Measurements from ENCODE around the gene ZER1.
"Not testable (repeated sequence)": the region's sequence is repeated elsewhere in the genome, so short reads cannot be mapped to it uniquely, and the experiment has no call there.

The ZER1 gene

DNA sequence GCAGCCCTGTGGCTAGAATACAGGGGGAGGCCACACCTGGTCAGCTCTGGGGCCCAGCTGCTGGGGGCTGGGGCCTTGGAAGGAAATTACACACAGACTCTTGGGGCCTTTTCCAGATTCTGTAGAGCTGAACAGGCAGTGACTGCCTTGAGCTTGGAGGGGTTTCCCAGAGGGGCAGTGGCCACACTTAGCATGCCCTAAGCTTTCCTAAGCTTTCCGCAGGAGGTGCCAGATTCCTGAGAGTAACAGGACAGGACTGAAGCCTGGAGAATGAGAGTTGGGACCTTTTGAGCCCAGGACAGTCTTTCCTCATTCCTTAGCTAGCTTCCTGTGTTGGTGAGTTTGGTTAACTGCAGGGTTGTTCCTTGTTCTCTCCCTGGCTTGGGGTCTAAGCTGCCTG lies 16.7 kb upstream of the ZER1 start:
- no peaks in the 10 kb centered on the region for H3K9me3 ChIP-seq (ENCODE audit: control insufficient read depth, low read length)
- H3K4me1 ChIP-seq (ENCODE audit: control insufficient read depth, insufficient read depth, low read length, poor library complexity, severe bottlenecking), result peaks cover 12% of the 10 kb centered on the region
- H3K27me3 ChIP-seq (replicated peaks; ENCODE audit: control insufficient read depth, insufficient read depth, low read length, poor library complexity, severe bottlenecking), result no peaks in the 10 kb centered on the region
- no peak overlapping the region for H3K27ac ChIP-seq (ENCODE audit: insufficient read depth, low read length, poor library complexity, severe bottlenecking)
- peaks cover 28% of the 10 kb centered on the region for H3K36me3 ChIP-seq (ENCODE audit: control insufficient read depth, insufficient read depth, low read length)
- H3K4me3 ChIP-seq (ENCODE audit: insufficient read depth, low read depth, low read length, poor library complexity, severe bottlenecking), result no peak overlapping the region
- no peak for DNase-seq

- H3K27me3 ChIP-seq (replicated peaks; ENCODE audit: control insufficient read depth, insufficient read depth, low read length, poor library complexity, severe bottlenecking), result no peaks in the 10 kb centered on the region
- H3K4me3 ChIP-seq (ENCODE audit: insufficient read depth, low read depth, low read length, poor library complexity, severe bottlenecking), result peak overlapping the region; percentile 98
- peaks cover 12% of the 10 kb centered on the region for H3K4me1 ChIP-seq (ENCODE audit: control insufficient read depth, insufficient read depth, low read length, poor library complexity, severe bottlenecking)
- H3K9me3 ChIP-seq (ENCODE audit: control insufficient read depth, low read length), result no peaks in the 10 kb centered on the region
- H3K27ac ChIP-seq (ENCODE audit: insufficient read depth, low read length, poor library complexity, severe bottlenecking), result peak overlapping the region; percentile 79
- DNase-seq, result no peak
- peaks cover 20% of the 10 kb centered on the region for H3K36me3 ChIP-seq (ENCODE audit: control insufficient read depth, insufficient read depth, low read length)
Observed at GRCh38 chr9:128787659-128788058, 15.9 kb upstream of the ZER1 start.

- Histone ChIP-seq H3K9me3 (ENCODE audit: control insufficient read depth, low read length) (no peaks in the 10 kb centered on the region), H3K27ac (ENCODE audit: insufficient read depth, low read length, poor library complexity, severe bottlenecking) (peak within 1 kb of the TSS; percentile 79), H3K27me3 (replicated peaks; ENCODE audit: control insufficient read depth, insufficient read depth, low read length, poor library complexity, severe bottlenecking) (no peaks in the 10 kb centered on the region), H3K4me1 (ENCODE audit: control insufficient read depth, insufficient read depth, low read length, poor library complexity, severe bottlenecking) (peaks cover 12% of the 10 kb centered on the region), H3K36me3 (ENCODE audit: control insufficient read depth, insufficient read depth, low read length) (peaks cover 13% of the 10 kb centered on the region), H3K4me3 (ENCODE audit: insufficient read depth, low read depth, low read length, poor library complexity, severe bottlenecking) (peak within 1 kb of the TSS; percentile 98)
- peak; percentile 86 to 87 (median 87) for DNase-seq
Observed at GRCh38 chr9:128786681-128787601, 15.2 kb upstream of the ZER1 start, which contains the start of gene TBC1D13. TBC1D13 (plus strand) TSS chr9:128787253; CDS start chr9:128787354, 101 bp downstream.

DNA sequence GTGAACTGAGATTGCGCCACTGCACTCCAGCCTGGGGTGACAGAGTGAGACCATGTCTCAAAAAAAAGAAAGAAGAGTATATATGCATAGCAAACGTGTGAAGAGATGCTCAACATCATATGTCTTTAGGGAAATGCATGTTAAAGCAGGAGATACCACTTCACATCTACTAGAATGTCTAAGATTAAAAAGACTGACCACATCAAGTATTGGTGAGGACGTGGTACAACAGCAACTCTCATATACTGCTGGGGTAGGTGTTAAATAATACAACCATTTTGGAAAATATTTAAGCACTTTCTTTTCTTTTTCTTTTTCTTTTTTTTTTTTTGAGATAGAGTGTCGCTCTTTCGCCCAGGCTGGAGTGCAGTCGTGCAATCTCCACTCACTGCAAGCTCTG lies 13.7 kb upstream of the ZER1 start:
- no peaks in the 10 kb centered on the region for H3K36me3 ChIP-seq (ENCODE audit: control insufficient read depth, insufficient read depth, low read length)
- DNase-seq, result no peak
- H3K27me3 ChIP-seq (replicated peaks; ENCODE audit: control insufficient read depth, insufficient read depth, low read length, poor library complexity, severe bottlenecking), result no peaks in the 10 kb centered on the region

GRCh38 chr9:128782669-128783068 lies 10.9 kb upstream of the ZER1 start:
- no peak for DNase-seq
- no peaks in the 10 kb centered on the region for H3K36me3 ChIP-seq (ENCODE audit: control insufficient read depth, insufficient read depth, low read length)
- no peak overlapping the region for H3K4me3 ChIP-seq (ENCODE audit: insufficient read depth, low read depth, low read length, poor library complexity, severe bottlenecking)
- H3K9me3 ChIP-seq (ENCODE audit: control insufficient read depth, low read length), result no peaks in the 10 kb centered on the region
- H3K27me3 ChIP-seq (replicated peaks; ENCODE audit: control insufficient read depth, insufficient read depth, low read length, poor library complexity, severe bottlenecking), result no peaks in the 10 kb centered on the region
- peaks cover 4% of the 10 kb centered on the region for H3K4me1 ChIP-seq (ENCODE audit: control insufficient read depth, insufficient read depth, low read length, poor library complexity, severe bottlenecking)
- no peak overlapping the region for H3K27ac ChIP-seq (ENCODE audit: insufficient read depth, low read length, poor library complexity, severe bottlenecking)

More for the DNA sequence above, 13.7 kb upstream of the ZER1 start:
- Histone ChIP-seq H3K4me1 (ENCODE audit: control insufficient read depth, insufficient read depth, low read length, poor library complexity, severe bottlenecking) (peaks cover 12% of the 10 kb centered on the region), H3K27ac (ENCODE audit: insufficient read depth, low read length, poor library complexity, severe bottlenecking) (no peak overlapping the region), H3K4me3 (ENCODE audit: insufficient read depth, low read depth, low read length, poor library complexity, severe bottlenecking) (no peak overlapping the region), H3K9me3 (ENCODE audit: control insufficient read depth, low read length) (no peaks in the 10 kb centered on the region)

DNA sequence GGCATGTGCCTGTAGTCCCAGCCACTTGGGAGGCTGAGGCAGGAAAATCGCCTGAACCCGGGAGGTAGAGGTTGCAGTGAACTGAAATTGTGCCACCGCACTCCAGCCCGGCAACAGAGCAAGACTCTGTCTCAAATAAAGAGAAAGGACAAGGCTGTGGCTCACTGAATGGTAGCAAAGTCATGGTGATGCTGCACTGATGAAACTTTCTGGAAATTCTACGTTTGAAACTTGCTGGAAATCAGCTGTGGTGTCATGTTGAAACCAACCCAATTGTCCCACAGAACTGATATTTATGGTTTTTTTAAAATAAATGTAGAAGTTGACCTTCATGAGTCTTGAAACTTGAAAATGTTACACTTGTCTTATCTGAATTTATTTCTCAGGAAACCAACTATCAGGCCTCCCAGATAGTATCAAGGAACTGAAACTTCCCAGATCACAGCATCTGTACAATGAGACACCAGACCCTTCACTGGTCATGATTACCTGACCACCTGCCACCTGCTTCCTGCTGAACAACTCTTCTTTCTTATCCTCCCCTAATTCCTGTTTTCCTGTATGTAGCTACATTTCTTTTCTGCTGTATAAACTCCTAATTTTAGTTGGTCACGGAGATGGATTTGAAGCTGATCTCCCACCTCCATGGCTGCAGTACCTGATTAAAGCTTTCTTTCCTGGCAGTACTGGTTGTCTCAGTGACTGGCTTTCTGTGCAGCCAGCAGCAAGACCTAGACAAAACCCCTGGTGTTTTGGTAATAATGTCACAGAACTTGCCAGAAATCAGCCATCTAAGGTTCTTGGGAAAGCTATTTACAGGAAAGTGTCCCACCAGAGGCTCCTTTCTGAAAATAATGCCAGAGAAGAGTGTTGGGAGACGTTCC lies 9.7 kb upstream of the ZER1 start:
- no peak for DNase-seq
- Histone ChIP-seq H3K27me3 (replicated peaks; ENCODE audit: control insufficient read depth, insufficient read depth, low read length, poor library complexity, severe bottlenecking) (no peaks in the 10 kb centered on the region), H3K9me3 (ENCODE audit: control insufficient read depth, low read length) (no peaks in the 10 kb centered on the region), H3K4me1 (ENCODE audit: control insufficient read depth, insufficient read depth, low read length, poor library complexity, severe bottlenecking) (no peaks in the 10 kb centered on the region), H3K27ac (ENCODE audit: insufficient read depth, low read length, poor library complexity, severe bottlenecking) (no peak overlapping the region), H3K4me3 (ENCODE audit: insufficient read depth, low read depth, low read length, poor library complexity, severe bottlenecking) (no peak overlapping the region), H3K36me3 (ENCODE audit: control insufficient read depth, insufficient read depth, low read length) (no peaks in the 10 kb centered on the region)

GRCh38 chr9:128780093-128780492 lies 8.4 kb upstream of the ZER1 start:
- not testable (repeated sequence) for H3K36me3 ChIP-seq (ENCODE audit: control insufficient read depth, insufficient read depth, low read length); H3K4me1 ChIP-seq (ENCODE audit: control insufficient read depth, insufficient read depth, low read length, poor library complexity, severe bottlenecking); H3K9me3 ChIP-seq (ENCODE audit: control insufficient read depth, low read length); H3K27me3 ChIP-seq (replicated peaks; ENCODE audit: control insufficient read depth, insufficient read depth, low read length, poor library complexity, severe bottlenecking); H3K27ac ChIP-seq (ENCODE audit: insufficient read depth, low read length, poor library complexity, severe bottlenecking); DNase-seq; H3K4me3 ChIP-seq (ENCODE audit: insufficient read depth, low read depth, low read length, poor library complexity, severe bottlenecking)

DNA sequence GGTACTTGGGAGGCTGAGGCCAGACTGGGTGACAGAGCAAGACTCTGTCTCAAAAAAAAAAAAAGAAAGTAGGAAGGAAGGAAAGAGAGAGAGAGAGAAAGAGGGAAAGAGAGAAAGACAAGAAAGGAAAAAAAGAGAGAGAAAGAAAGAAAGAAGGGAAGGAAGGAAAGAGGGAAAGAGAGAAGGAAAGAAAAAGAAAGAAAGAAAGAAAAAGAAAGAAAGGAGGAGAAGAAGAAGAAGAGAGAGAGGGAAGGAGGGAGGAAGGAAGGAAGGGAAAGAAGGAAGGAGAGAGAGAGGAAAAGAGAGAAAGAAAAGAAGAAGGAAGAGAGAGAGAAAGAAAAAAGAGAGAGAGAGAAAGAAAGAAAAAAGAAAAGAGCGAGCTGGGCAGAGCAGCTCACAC lies 3.1 kb upstream of the ZER1 start:
- H3K36me3 ChIP-seq (ENCODE audit: control insufficient read depth, insufficient read depth, low read length), result no peaks in the 10 kb centered on the region
- no peaks in the 10 kb centered on the region for H3K9me3 ChIP-seq (ENCODE audit: control insufficient read depth, low read length)
- no peak for DNase-seq
- no peak overlapping the region for H3K27ac ChIP-seq (ENCODE audit: insufficient read depth, low read length, poor library complexity, severe bottlenecking)
- H3K4me1 ChIP-seq (ENCODE audit: control insufficient read depth, insufficient read depth, low read length, poor library complexity, severe bottlenecking), result peaks cover 8% of the 10 kb centered on the region
- no peak overlapping the region for H3K4me3 ChIP-seq (ENCODE audit: insufficient read depth, low read depth, low read length, poor library complexity, severe bottlenecking)
- H3K27me3 ChIP-seq (replicated peaks; ENCODE audit: control insufficient read depth, insufficient read depth, low read length, poor library complexity, severe bottlenecking), result no peaks in the 10 kb centered on the region

- H3K27ac ChIP-seq (ENCODE audit: insufficient read depth, low read length, poor library complexity, severe bottlenecking), result no peak overlapping the region
- DNase-seq, result no peak
- H3K27me3 ChIP-seq (replicated peaks; ENCODE audit: control insufficient read depth, insufficient read depth, low read length, poor library complexity, severe bottlenecking), result no peaks in the 10 kb centered on the region
- H3K9me3 ChIP-seq (ENCODE audit: control insufficient read depth, low read length), result no peaks in the 10 kb centered on the region
- H3K4me1 ChIP-seq (ENCODE audit: control insufficient read depth, insufficient read depth, low read length, poor library complexity, severe bottlenecking), result peaks cover 8% of the 10 kb centered on the region
- H3K36me3 ChIP-seq (ENCODE audit: control insufficient read depth, insufficient read depth, low read length), result peaks cover under 1% of the 10 kb centered on the region
- H3K4me3 ChIP-seq (ENCODE audit: insufficient read depth, low read depth, low read length, poor library complexity, severe bottlenecking), result no peak overlapping the region
Observed at GRCh38 chr9:128773049-128773448, 1.3 kb upstream of the ZER1 start.

Measured in effector memory CD4-positive, alpha-beta T cell (primary cell).